GM12891 (cell line): ENCODE data around the gene CTSH.

Experiments used
- DNase-seq: peaks from one replicate; pipeline ENCODE4 v3.0.0; 2011; ENCODE audit warnings: low spot score; ENCODE audit not compliant: insufficient read length
- FAIRE-seq: peaks from 2 replicates; lab custom pipeline; 2011; peaks lifted over from hg19 to GRCh38; lab: Jason Lieb, UNC
- PAX5 ChIP-seq: IDR thresholded peaks from 2 replicates; pipeline ENCODE4 v1.6.1; 2011; ENCODE audit warnings: low read length, moderate library complexity, mild to moderate bottlenecking; ENCODE audit not compliant: insufficient read depth, severe bottlenecking
- POLR2A ChIP-seq: IDR thresholded peaks from 2 replicates; pipeline ENCODE4 v1.6.1; 2011; ENCODE audit warnings: low read depth, low read length, control low read depth
- POLR2AphosphoS5 ChIP-seq: IDR thresholded peaks from 2 replicates; pipeline ENCODE4 v1.6.1; 2011; ENCODE audit warnings: low read depth, low read length, control low read depth
- POU2F2 ChIP-seq: IDR thresholded peaks from 2 replicates; pipeline ENCODE4 v1.6.1; 2011; ENCODE audit warnings: low read depth, mild to moderate bottlenecking, control low read depth, low read length, moderate library complexity
- SPI1 ChIP-seq: IDR thresholded peaks from 2 replicates; pipeline ENCODE4 v1.6.1; 2011; ENCODE audit warnings: low read depth, low read length, control low read depth
- TAF1 ChIP-seq: IDR thresholded peaks from 2 replicates; pipeline ENCODE4 v1.6.1; 2011; ENCODE audit warnings: low read depth, low read length, control low read depth

Gene CTSH

GRCh38 chr15:78957416-78958093 is 12.7 kb upstream of the CTSH start:
- no peak for FAIRE-seq
- DNase-seq, result no peak
- TF ChIP-seq TAF1 (no peak), POLR2AphosphoS5 (no peak), PAX5 (no peak), POU2F2 (no peak), SPI1 (no peak)

GRCh38 chr15:78956937-78957336 is 12.1 kb upstream of the CTSH start:
- no peak for TF ChIP-seq SPI1
- no peak for TF ChIP-seq POLR2A
- no peak for TF ChIP-seq POU2F2
- no peak for TF ChIP-seq PAX5
- no peak for TF ChIP-seq POLR2AphosphoS5
- FAIRE-seq (no peak), DNase-seq (no peak)

- DNase-seq, result no peak
- no peak for FAIRE-seq
- no peak for TF ChIP-seq POLR2A
- TF ChIP-seq POU2F2, result no peak
- no peak for TF ChIP-seq TAF1
Measured at GRCh38 chr15:78955355-78955754, 10.5 kb upstream of the CTSH start.

GRCh38 chr15:78951841-78952238 is 7.0 kb upstream of the CTSH start:
- no peak for FAIRE-seq
- no peak for DNase-seq
- no peak for TF ChIP-seq PAX5
- no peak for TF ChIP-seq SPI1
- no peak for TF ChIP-seq POU2F2
- TF ChIP-seq TAF1, result no peak
- no peak for TF ChIP-seq POLR2A
- no peak for TF ChIP-seq POLR2AphosphoS5

GRCh38 chr15:78950902-78951840 is 6.3 kb upstream of the CTSH start:
- TF ChIP-seq SPI1 (no peak), PAX5 (no peak), POU2F2 (no peak), TAF1 (no peak), POLR2AphosphoS5 (no peak), POLR2A (no peak)
- no peak for DNase-seq
- peak; percentile 78 for FAIRE-seq

GRCh38 chr15:78950343-78950742 is 5.5 kb upstream of the CTSH start:
- no peak for FAIRE-seq
- DNase-seq, result no peak

GRCh38 chr15:78949461-78949860 is 4.6 kb upstream of the CTSH start:
- no peak for DNase-seq
- no peak for TF ChIP-seq PAX5
- no peak for TF ChIP-seq POLR2A
- TF ChIP-seq TAF1, result no peak
- no peak for TF ChIP-seq SPI1
- TF ChIP-seq POU2F2, result no peak
- TF ChIP-seq POLR2AphosphoS5, result no peak
- FAIRE-seq, result no peak

More at GRCh38 chr15:78950343-78950742, 5.5 kb upstream of the CTSH start:
- no peak for TF ChIP-seq POLR2A

- DNase-seq (no peak), FAIRE-seq (no peak)
- no peak for TF ChIP-seq POU2F2
- no peak for TF ChIP-seq TAF1
- no peak for TF ChIP-seq POLR2AphosphoS5
- TF ChIP-seq SPI1, result no peak
- no peak for TF ChIP-seq POLR2A
- no peak for TF ChIP-seq PAX5
Measured at GRCh38 chr15:78947506-78947905, 2.7 kb upstream of the CTSH start.

- TF ChIP-seq POU2F2 (no peak), PAX5 (no peak)
- DNase-seq (no peak), FAIRE-seq (no peak)
Measured at GRCh38 chr15:78946493-78946892, 1.6 kb upstream of the CTSH start.

GRCh38 chr15:78944202-78944625 is 632 bp downstream of the CTSH start:
- FAIRE-seq, result peak; percentile 48
- no peak for TF ChIP-seq PAX5
- no peak for DNase-seq
